Liver (tissue), 3 donors: Measurements from ENCODE around the gene RASA3.

Experiments used
- ATF3 ChIP-seq: IDR thresholded peaks from 2 replicates; pipeline ENCODE4 v1.6.1; 2016; ENCODE audit warnings: antibody characterized with exemption
- FOXA1 ChIP-seq: IDR thresholded peaks from 2 replicates; pipeline ENCODE4 v1.6.1; 2016; ENCODE audit warnings: antibody characterized with exemption
- FOXA2 ChIP-seq: IDR thresholded peaks from 2 replicates; pipeline ENCODE4 v1.6.1; 2016; ENCODE audit warnings: antibody characterized with exemption
- HNF4G ChIP-seq: IDR thresholded peaks from 2 replicates; pipeline ENCODE4 v1.6.1; 2016; ENCODE audit warnings: antibody characterized with exemption
- RAD21 ChIP-seq, 2 donors: IDR thresholded peaks; 2 replicates each; pipeline ENCODE4 v1.6.1; 2016; ENCODE audit warnings: antibody characterized with exemption in 2 of 2, mild to moderate bottlenecking in 2 of 2
- RXRA ChIP-seq, 2 donors: IDR thresholded peaks; 2 replicates each; pipeline ENCODE4 v1.6.1; 2017 to 2018; ENCODE audit warnings: antibody characterized with exemption in 2 of 2, mild to moderate bottlenecking in 1 of 2
- SP1 ChIP-seq: IDR thresholded peaks from 2 replicates; pipeline ENCODE4 v1.6.1; 2018; ENCODE audit warnings: antibody characterized with exemption, mild to moderate bottlenecking
- TF ChIP-seq, protein P1 (sequence below): fragments of 150-350 bp; IDR thresholded peaks from 2 replicates; pipeline ENCODE4 v1.5.1; 2017; ENCODE audit warnings: improper control_type of control experiment, low read depth, low read length; ENCODE audit not compliant: missing input control
- TF ChIP-seq, protein P2 (sequence below): IDR thresholded peaks from 2 replicates; pipeline ENCODE4 v1.6.1; 2016; ENCODE audit warnings: antibody characterized with exemption, mild to moderate bottlenecking
- TF ChIP-seq, protein P3 (sequence below): IDR thresholded peaks from 2 replicates; pipeline ENCODE4 v1.6.1; 2016; ENCODE audit warnings: antibody characterized with exemption
- donor health status: healthy.
- donor health status: healthy.

- TF ChIP-seq, protein P1, sequence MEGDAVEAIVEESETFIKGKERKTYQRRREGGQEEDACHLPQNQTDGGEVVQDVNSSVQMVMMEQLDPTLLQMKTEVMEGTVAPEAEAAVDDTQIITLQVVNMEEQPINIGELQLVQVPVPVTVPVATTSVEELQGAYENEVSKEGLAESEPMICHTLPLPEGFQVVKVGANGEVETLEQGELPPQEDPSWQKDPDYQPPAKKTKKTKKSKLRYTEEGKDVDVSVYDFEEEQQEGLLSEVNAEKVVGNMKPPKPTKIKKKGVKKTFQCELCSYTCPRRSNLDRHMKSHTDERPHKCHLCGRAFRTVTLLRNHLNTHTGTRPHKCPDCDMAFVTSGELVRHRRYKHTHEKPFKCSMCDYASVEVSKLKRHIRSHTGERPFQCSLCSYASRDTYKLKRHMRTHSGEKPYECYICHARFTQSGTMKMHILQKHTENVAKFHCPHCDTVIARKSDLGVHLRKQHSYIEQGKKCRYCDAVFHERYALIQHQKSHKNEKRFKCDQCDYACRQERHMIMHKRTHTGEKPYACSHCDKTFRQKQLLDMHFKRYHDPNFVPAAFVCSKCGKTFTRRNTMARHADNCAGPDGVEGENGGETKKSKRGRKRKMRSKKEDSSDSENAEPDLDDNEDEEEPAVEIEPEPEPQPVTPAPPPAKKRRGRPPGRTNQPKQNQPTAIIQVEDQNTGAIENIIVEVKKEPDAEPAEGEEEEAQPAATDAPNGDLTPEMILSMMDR: no peak
- no peak for TF ChIP-seq ATF3
- TF ChIP-seq RXRA (IDR thresholded peaks at IDR 0.05): no peak
- TF ChIP-seq, protein P2, sequence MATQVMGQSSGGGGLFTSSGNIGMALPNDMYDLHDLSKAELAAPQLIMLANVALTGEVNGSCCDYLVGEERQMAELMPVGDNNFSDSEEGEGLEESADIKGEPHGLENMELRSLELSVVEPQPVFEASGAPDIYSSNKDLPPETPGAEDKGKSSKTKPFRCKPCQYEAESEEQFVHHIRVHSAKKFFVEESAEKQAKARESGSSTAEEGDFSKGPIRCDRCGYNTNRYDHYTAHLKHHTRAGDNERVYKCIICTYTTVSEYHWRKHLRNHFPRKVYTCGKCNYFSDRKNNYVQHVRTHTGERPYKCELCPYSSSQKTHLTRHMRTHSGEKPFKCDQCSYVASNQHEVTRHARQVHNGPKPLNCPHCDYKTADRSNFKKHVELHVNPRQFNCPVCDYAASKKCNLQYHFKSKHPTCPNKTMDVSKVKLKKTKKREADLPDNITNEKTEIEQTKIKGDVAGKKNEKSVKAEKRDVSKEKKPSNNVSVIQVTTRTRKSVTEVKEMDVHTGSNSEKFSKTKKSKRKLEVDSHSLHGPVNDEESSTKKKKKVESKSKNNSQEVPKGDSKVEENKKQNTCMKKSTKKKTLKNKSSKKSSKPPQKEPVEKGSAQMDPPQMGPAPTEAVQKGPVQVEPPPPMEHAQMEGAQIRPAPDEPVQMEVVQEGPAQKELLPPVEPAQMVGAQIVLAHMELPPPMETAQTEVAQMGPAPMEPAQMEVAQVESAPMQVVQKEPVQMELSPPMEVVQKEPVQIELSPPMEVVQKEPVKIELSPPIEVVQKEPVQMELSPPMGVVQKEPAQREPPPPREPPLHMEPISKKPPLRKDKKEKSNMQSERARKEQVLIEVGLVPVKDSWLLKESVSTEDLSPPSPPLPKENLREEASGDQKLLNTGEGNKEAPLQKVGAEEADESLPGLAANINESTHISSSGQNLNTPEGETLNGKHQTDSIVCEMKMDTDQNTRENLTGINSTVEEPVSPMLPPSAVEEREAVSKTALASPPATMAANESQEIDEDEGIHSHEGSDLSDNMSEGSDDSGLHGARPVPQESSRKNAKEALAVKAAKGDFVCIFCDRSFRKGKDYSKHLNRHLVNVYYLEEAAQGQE: no peak
- TF ChIP-seq, protein P3, sequence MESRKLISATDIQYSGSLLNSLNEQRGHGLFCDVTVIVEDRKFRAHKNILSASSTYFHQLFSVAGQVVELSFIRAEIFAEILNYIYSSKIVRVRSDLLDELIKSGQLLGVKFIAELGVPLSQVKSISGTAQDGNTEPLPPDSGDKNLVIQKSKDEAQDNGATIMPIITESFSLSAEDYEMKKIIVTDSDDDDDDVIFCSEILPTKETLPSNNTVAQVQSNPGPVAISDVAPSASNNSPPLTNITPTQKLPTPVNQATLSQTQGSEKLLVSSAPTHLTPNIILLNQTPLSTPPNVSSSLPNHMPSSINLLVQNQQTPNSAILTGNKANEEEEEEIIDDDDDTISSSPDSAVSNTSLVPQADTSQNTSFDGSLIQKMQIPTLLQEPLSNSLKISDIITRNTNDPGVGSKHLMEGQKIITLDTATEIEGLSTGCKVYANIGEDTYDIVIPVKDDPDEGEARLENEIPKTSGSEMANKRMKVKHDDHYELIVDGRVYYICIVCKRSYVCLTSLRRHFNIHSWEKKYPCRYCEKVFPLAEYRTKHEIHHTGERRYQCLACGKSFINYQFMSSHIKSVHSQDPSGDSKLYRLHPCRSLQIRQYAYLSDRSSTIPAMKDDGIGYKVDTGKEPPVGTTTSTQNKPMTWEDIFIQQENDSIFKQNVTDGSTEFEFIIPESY: no peak
- no peak for TF ChIP-seq FOXA1
- no peak for TF ChIP-seq SP1
- no peak for TF ChIP-seq HNF4G
- TF ChIP-seq RAD21 (IDR thresholded peaks at IDR 0.05): no peak
- TF ChIP-seq FOXA2: no peak
Observed at GRCh38 chr13:114000151-114001040, 132.0 kb downstream of the RASA3 start.
